SK-N-SH (cell line): ENCODE data around the gene MED31. TPM values are rescaled to one million over a fixed set of nuclear protein-coding genes. Genes with fewer than 3 reads are reported as not detected.

Source experiments
- CTCF ChIA-PET: fragments of 300-600, 350-600 bp; formaldehyde crosslinking; extraction: SDS; loops from one replicate; lab custom pipeline; 2021; lab: Yijun Ruan, JAX
- POLR2A ChIA-PET: fragments of 350-600 bp; sonication (Branson Sonifier 250); formaldehyde crosslinking; extraction: SDS; loops from one replicate; lab custom pipeline; 2020; ENCODE audit warnings: antibody characterized with exemption, inconsistent platforms; lab: Yijun Ruan, JAX
- DNase-seq: peaks from one replicate; pipeline ENCODE4 v3.0.0; 2012
- H2AFZ ChIP-seq: fragments of 200-600 bp; sonication (generic); 2 replicates; pipeline ENCODE4 v1.8.1; 2016; ENCODE audit warnings: antibody characterized with exemption, mild to moderate bottlenecking, low read depth
- H3F3A ChIP-seq: fragments of 200-600 bp; sonication (generic); replicated peaks from 2 replicates; pipeline ENCODE3; 2016; ENCODE audit warnings: antibody characterized with exemption, mild to moderate bottlenecking; ENCODE audit not compliant: insufficient read depth
- H3K27ac ChIP-seq, 2 experiments: fragments of 200-500 bp in 1 of 2; fragments of 200-600 bp in 1 of 2; sonication (Bioruptor generic) in 1 of 2; sonication (generic), shearing (Covaris generic) in 1 of 2; 2 replicates each; pipeline versions ENCODE4 v1.5.1 to v1.6.1; 2014 to 2016; ENCODE audit warnings: low read depth in 2 of 2, inconsistent platforms in 1 of 2, low read length in 1 of 2, mild to moderate bottlenecking in 1 of 2, mixed read lengths in 1 of 2
- H3K27me3 ChIP-seq: fragments of 200-600 bp; sonication (generic), shearing (Covaris generic); 2 replicates; pipeline ENCODE4 v1.6.1; 2016; ENCODE audit warnings: mixed run types; ENCODE audit not compliant: insufficient read depth
- H3K36me3 ChIP-seq, 2 experiments: fragments of 200-500 bp in 1 of 2; fragments of 200-600 bp in 1 of 2; sonication (Bioruptor generic) in 1 of 2; sonication (generic) in 1 of 2; replicated peaks in 1 of 2; 2 replicates each; pipeline versions ENCODE3 to v1.5.1; 2014 to 2016; ENCODE audit warnings: low read length in 1 of 2, mild to moderate bottlenecking in 1 of 2; ENCODE audit not compliant: insufficient read depth in 2 of 2, control insufficient read depth in 1 of 2
- H3K4me1 ChIP-seq, 2 experiments: fragments of 200-500 bp in 1 of 2; fragments of 200-600 bp in 1 of 2; sonication (Bioruptor generic) in 1 of 2; sonication (generic), shearing (Covaris generic) in 1 of 2; 2 replicates each; pipeline versions ENCODE4 v1.5.1 to v1.6.1; 2014 to 2016; ENCODE audit warnings: low read depth in 1 of 2, low read length in 1 of 2, mixed run types in 1 of 2; ENCODE audit not compliant: insufficient read depth in 2 of 2, control insufficient read depth in 1 of 2
- H3K4me2 ChIP-seq: fragments of 200-600 bp; sonication (generic), shearing (Covaris generic); 2 replicates; pipeline ENCODE4 v1.6.1; 2017; ENCODE audit warnings: mixed run types
- H3K4me3 ChIP-seq, 2 experiments: fragments of 200-500 bp in 1 of 2; fragments of 200-600 bp in 1 of 2; sonication (Bioruptor generic) in 1 of 2; sonication (generic), shearing (Covaris generic) in 1 of 2; 2 replicates each; pipeline versions ENCODE4 v1.5.1 to v1.8.1; 2014 to 2016; ENCODE audit warnings: low read depth in 2 of 2, inconsistent platforms in 1 of 2, low read length in 1 of 2, mild to moderate bottlenecking in 1 of 2, mixed read lengths in 1 of 2, moderate library complexity in 1 of 2
- H3K79me2 ChIP-seq: fragments of 200-600 bp; sonication (generic); 2 replicates; pipeline ENCODE4 v1.8.1; 2017; ENCODE audit warnings: mild to moderate bottlenecking; ENCODE audit not compliant: insufficient read depth
- H3K9ac ChIP-seq: fragments of 200-600 bp; sonication (generic); 2 replicates; pipeline ENCODE4 v1.6.1; 2017; ENCODE audit warnings: mixed run types
- H3K9me2 ChIP-seq: fragments of 200-600 bp; sonication (generic); 2 replicates; pipeline ENCODE4 v1.6.1; 2017; ENCODE audit warnings: mixed run types
- H3K9me3 ChIP-seq: fragments of 200-600 bp; sonication (generic); 2 replicates; pipeline ENCODE4 v1.6.1; 2017; ENCODE audit warnings: mixed run types, mild to moderate bottlenecking, moderate library complexity
- H4K20me1 ChIP-seq: fragments of 200-600 bp; sonication (generic); 2 replicates; pipeline ENCODE4 v1.6.1; 2017; ENCODE audit warnings: mild to moderate bottlenecking, mixed run types; ENCODE audit not compliant: insufficient read depth
- EZH2phosphoT487 ChIP-seq: fragments of 200-600 bp; sonication (generic); IDR thresholded peaks from 2 replicates; pipeline ENCODE4 v1.6.1; 2017; ENCODE audit warnings: low read depth, mixed run types, mild to moderate bottlenecking, antibody characterized with exemption, moderate library complexity, borderline replicate concordance
- MXI1 ChIP-seq: IDR thresholded peaks from 2 replicates; pipeline ENCODE4 v1.6.1; 2012; ENCODE audit warnings: mild to moderate bottlenecking, low read depth, low read length, improper control_type of control experiment
- NFIC ChIP-seq: IDR thresholded peaks from 2 replicates; pipeline ENCODE4 v1.4.0; 2012; ENCODE audit warnings: borderline replicate concordance
- NRF1 ChIP-seq: IDR thresholded peaks from 2 replicates; pipeline ENCODE4 v1.6.1; 2012; ENCODE audit warnings: low read depth, mild to moderate bottlenecking, low read length
- POLR2AphosphoS5 ChIP-seq: IDR thresholded peaks from 2 replicates; pipeline ENCODE4 v1.6.1; 2012; ENCODE audit warnings: low read depth, low read length
- RAD21 ChIP-seq: IDR thresholded peaks from 2 replicates; pipeline ENCODE4 v1.6.1; 2012; ENCODE audit warnings: mild to moderate bottlenecking, low read length
- RCOR1 ChIP-seq: fragments of 150-350 bp; IDR thresholded peaks from 2 replicates; pipeline ENCODE4 v1.6.1; 2017; ENCODE audit warnings: antibody characterized with exemption, low read length
- RFX5 ChIP-seq: IDR thresholded peaks from 2 replicates; pipeline ENCODE4 v1.6.1; 2012; ENCODE audit warnings: mild to moderate bottlenecking, improper control_type of control experiment, low read length
- SIN3A ChIP-seq: IDR thresholded peaks from 2 replicates; pipeline ENCODE4 v1.6.1; 2012; ENCODE audit warnings: low read depth, mild to moderate bottlenecking, low read length, moderate library complexity, borderline replicate concordance
- TAF1 ChIP-seq: IDR thresholded peaks from 2 replicates; pipeline ENCODE4 v1.6.1; 2012; ENCODE audit warnings: low read depth, mild to moderate bottlenecking, low read length, moderate library complexity, borderline replicate concordance
- YY1 ChIP-seq: IDR thresholded peaks from 2 replicates; pipeline ENCODE4 v1.4.0; 2012; ENCODE audit warnings: low read depth, mild to moderate bottlenecking
- WGBS: methylation state at CpG from one replicate; pipeline ENCODE4 v1.1.6; 2017; ENCODE audit warnings: low lambda C conversion rate; 5-methylcytosine and 5-hydroxymethylcytosine counted together
- polyA plus RNA-seq, 3 experiments: library from polyadenylated mRNA; depleted of rRNA; stranded (reverse); fragments of >200 nt; gene quantifications; 2 replicates each; pipeline ENCODE4 v1.2.3, GENCODE V29; 2012
- TF ChIP-seq, protein P1 (sequence below): fragments of 150-350 bp; IDR thresholded peaks from 2 replicates; pipeline ENCODE4 v1.6.1; 2017; ENCODE audit warnings: antibody characterized with exemption, low read length, low read depth, borderline replicate concordance
- TF ChIP-seq, protein P2 (sequence below): IDR thresholded peaks from 2 replicates; pipeline ENCODE4 v1.6.1; 2012; ENCODE audit warnings: mild to moderate bottlenecking, low read depth, low read length, moderate library complexity
- TF ChIP-seq, protein P3 (sequence below): IDR thresholded peaks from 2 replicates; pipeline ENCODE4; 2012

Gene MED31
- polyA plus RNA-seq, 1 of the 3 experiments (the other 2 are of a cell fraction): 15.1 TPM

DNA sequence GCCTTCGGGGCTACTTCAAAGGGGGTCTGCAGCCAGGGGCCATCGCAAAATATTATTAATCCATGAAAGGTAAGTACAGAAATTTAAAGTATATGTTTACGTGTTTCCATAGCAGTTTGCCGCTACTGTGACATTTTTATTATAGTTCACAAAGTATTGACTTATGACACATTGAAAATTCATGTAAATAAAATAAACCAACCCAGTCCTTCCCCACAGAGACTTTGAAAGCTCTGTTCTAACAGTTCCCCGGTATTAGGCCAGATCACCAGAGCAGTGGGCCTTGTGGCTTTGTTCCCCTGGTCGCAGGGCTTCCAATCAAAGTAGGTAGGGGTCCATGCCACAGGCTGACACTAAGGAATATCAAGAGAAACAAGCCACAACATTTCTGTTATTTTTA lies 24.8 kb downstream of the MED31 start:
- Histone ChIP-seq H3K9me3 (no peaks in the 10 kb centered on the region), H4K20me1 (peaks cover 7% of the 10 kb centered on the region; the same call in 1 of the 2 replicates), H3K4me1 (no peaks in the 10 kb centered on the region; a peak in 1 of 4 replicates), H2AFZ (no peak overlapping the region), H3K4me3 (no peak overlapping the region), H3K36me3 (peaks cover 79 to 82% of the 10 kb centered on the region in 2 experiments), H3K9ac (no peak overlapping the region), H3K27ac (no peak overlapping the region), H3K27me3 (no peaks in the 10 kb centered on the region), H3F3A (no peaks in the 10 kb centered on the region), H3K4me2 (no peak overlapping the region), H3K79me2 (peaks cover 32% of the 10 kb centered on the region; the same call in 1 of the 2 replicates), H3K9me2 (no peaks in the 10 kb centered on the region)
- 93% methylated on average over 6 of the region's 6 CpGs for WGBS
- ChIA-PET POLR2A (no interaction called here), CTCF (interaction anchor here (0.7 kb wide), 1 partner anchor 52 kb away, joined by 3 read pairs; no protein-coding TSS in a partner anchor)
- no peak for DNase-seq
- TF ChIP-seq RCOR1: no peak
- TF ChIP-seq POLR2AphosphoS5: no peak
- TF ChIP-seq NFIC: no peak
- TF ChIP-seq SIN3A: no peak
- TF ChIP-seq NRF1: no peak
- TF ChIP-seq RAD21: no peak
- no peak for TF ChIP-seq MXI1
- TF ChIP-seq, protein P1, sequence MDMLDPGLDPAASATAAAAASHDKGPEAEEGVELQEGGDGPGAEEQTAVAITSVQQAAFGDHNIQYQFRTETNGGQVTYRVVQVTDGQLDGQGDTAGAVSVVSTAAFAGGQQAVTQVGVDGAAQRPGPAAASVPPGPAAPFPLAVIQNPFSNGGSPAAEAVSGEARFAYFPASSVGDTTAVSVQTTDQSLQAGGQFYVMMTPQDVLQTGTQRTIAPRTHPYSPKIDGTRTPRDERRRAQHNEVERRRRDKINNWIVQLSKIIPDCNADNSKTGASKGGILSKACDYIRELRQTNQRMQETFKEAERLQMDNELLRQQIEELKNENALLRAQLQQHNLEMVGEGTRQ: no peak
- TF ChIP-seq EZH2phosphoT487: no peak
- no peak for TF ChIP-seq YY1
- no peak for TF ChIP-seq RFX5
- TF ChIP-seq TAF1: no peak
- TF ChIP-seq, protein P2, sequence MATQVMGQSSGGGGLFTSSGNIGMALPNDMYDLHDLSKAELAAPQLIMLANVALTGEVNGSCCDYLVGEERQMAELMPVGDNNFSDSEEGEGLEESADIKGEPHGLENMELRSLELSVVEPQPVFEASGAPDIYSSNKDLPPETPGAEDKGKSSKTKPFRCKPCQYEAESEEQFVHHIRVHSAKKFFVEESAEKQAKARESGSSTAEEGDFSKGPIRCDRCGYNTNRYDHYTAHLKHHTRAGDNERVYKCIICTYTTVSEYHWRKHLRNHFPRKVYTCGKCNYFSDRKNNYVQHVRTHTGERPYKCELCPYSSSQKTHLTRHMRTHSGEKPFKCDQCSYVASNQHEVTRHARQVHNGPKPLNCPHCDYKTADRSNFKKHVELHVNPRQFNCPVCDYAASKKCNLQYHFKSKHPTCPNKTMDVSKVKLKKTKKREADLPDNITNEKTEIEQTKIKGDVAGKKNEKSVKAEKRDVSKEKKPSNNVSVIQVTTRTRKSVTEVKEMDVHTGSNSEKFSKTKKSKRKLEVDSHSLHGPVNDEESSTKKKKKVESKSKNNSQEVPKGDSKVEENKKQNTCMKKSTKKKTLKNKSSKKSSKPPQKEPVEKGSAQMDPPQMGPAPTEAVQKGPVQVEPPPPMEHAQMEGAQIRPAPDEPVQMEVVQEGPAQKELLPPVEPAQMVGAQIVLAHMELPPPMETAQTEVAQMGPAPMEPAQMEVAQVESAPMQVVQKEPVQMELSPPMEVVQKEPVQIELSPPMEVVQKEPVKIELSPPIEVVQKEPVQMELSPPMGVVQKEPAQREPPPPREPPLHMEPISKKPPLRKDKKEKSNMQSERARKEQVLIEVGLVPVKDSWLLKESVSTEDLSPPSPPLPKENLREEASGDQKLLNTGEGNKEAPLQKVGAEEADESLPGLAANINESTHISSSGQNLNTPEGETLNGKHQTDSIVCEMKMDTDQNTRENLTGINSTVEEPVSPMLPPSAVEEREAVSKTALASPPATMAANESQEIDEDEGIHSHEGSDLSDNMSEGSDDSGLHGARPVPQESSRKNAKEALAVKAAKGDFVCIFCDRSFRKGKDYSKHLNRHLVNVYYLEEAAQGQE: no peak
- TF ChIP-seq, protein P3, sequence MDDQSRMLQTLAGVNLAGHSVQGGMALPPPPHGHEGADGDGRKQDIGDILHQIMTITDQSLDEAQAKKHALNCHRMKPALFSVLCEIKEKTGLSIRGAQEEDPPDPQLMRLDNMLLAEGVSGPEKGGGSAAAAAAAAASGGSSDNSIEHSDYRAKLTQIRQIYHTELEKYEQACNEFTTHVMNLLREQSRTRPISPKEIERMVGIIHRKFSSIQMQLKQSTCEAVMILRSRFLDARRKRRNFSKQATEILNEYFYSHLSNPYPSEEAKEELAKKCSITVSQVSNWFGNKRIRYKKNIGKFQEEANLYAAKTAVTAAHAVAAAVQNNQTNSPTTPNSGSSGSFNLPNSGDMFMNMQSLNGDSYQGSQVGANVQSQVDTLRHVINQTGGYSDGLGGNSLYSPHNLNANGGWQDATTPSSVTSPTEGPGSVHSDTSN: no peak
